GM13976 (cell line): ENCODE measurements around the gene TSSC4.
"Not testable (repeated sequence)": the region's sequence is repeated elsewhere in the genome, so short reads cannot be mapped to it uniquely, and the experiment has no call there.

Experiments
- DNase-seq: peaks from one replicate; pipeline ENCODE4 v3.0.0; 2012; ENCODE audit warnings: low spot score
- CTCF ChIP-seq: IDR thresholded peaks from 2 replicates; pipeline ENCODE4 v1.5.1; 2012; ENCODE audit warnings: borderline replicate concordance, mild to moderate bottlenecking; ENCODE audit not compliant: insufficient read depth; ENCODE audit errors: extremely low read depth, missing control alignments, control extremely low read depth
- in situ Hi-C: fragments of 300-500 bp; cut with MboI; formaldehyde crosslinking; loops from one replicate; pipeline ENCODE4 v1.12.0; 2022; ENCODE audit warnings: low sequenced_read_pairs, mixed read lengths, inconsistent platforms; ENCODE audit not compliant: unreplicated experiment

TSSC4 gene

DNA sequence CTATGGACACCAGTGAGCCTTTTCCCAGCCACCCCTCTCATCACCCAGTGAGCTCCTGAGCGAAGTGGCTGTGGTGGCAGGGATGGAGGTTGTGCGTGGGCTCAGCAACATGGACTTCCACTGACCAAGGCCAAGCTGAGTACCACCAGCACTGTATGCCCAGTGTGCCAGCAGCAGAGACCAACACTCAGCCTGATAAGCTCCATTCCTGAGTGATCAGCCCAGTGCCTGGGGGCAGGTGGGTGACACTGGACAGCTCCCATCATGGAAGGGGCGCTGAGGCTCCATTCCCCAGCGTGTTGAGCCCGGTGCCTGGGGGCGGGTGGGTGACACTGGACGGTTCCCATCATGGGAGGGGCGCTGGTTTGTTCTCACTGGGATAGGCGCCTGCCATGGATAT is 41.0 kb upstream of the TSSC4 start:
- DNase-seq = no peak
- no peak for TF ChIP-seq CTCF
- in situ Hi-C loops = no loop called here

DNA sequence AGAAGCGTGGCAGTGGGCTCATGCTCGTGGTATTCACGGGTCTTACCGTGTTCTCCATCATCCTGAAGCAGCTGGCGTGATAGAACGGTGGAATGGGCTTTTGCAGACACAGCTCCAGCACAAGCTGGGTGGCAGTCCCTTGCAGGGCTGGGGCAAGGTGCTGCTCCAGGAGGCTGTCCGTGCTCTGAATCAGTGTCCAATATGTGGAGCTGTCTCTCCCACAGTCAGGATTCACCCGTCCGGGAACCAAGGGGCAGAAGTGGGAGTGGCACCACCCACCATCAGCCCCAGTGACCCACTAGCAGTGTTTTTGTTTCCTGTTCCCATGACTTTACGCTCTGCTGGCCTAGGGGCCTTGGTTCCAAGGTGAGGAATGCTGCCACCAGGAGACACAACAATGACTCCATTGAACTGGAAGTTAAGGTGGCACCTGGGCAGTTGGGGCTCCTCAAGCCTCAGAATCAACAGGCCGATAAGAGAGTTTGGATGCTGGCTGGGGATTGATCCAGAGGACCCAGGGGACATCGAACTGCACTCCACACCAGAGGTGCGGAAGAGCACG is 40.4 kb upstream of the TSSC4 start:
- DNase-seq = no peak
- no peak for TF ChIP-seq CTCF
- in situ Hi-C loops = no loop called here

- no peak for TF ChIP-seq CTCF
- in situ Hi-C loops = no loop called here
- DNase-seq = no peak
These were observed 39.0 kb upstream of the TSSC4 start for GRCh38 chr11:2361565-2361964.

GRCh38 chr11:2362414-2362813 is 38.1 kb upstream of the TSSC4 start:
- in situ Hi-C loops = no loop called here
- no peak for TF ChIP-seq CTCF
- no peak for DNase-seq

GRCh38 chr11:2363130-2363529 is 37.4 kb upstream of the TSSC4 start:
- no peak for DNase-seq
- in situ Hi-C loops = no loop called here
- no peak for TF ChIP-seq CTCF

GRCh38 chr11:2363577-2364370 is 36.8 kb upstream of the TSSC4 start:
- DNase-seq = no peak
- TF ChIP-seq CTCF = no peak
- in situ Hi-C loops = no loop called here

GRCh38 chr11:2364386-2364785 is 36.2 kb upstream of the TSSC4 start:
- DNase-seq, in situ Hi-C loops: not testable (repeated sequence)
